Neutrophil (primary cell): ENCODE data around the gene ANKRD65.

ENCODE experiments used
- H3K27ac ChIP-seq: fragments of 200-600 bp; sonication (generic); 2 replicates; pipeline ENCODE4 v1.5.1; 2016; ENCODE audit warnings: mild to moderate bottlenecking, moderate library complexity
- H3K27me3 ChIP-seq: fragments of 200-600 bp; sonication (generic); 2 replicates; pipeline ENCODE4 v1.6.0; 2016; ENCODE audit warnings: mild to moderate bottlenecking
- H3K36me3 ChIP-seq: fragments of 200-600 bp; sonication (generic); 2 replicates; pipeline ENCODE4 v1.5.1; 2017
- H3K4me1 ChIP-seq, 2 experiments: fragments of 200-600 bp in 1 of 2; sonication (generic) in 1 of 2; 1 replicate in 1 of 2; 2 replicates in 1 of 2; pipeline versions ENCODE4 v1.5.1 to v1.6.1; 2013 to 2016; ENCODE audit warnings: low read depth in 1 of 2, low read length in 1 of 2, mild to moderate bottlenecking in 1 of 2, moderate library complexity in 1 of 2; ENCODE audit not compliant: control insufficient read depth in 1 of 2, insufficient read depth in 1 of 2
- H3K4me3 ChIP-seq, 2 experiments: fragments of 200-600 bp in 1 of 2; sonication (generic) in 1 of 2; 1 replicate in 1 of 2; 2 replicates in 1 of 2; pipeline ENCODE4 v1.5.1; 2013 to 2016; ENCODE audit warnings: low read depth in 1 of 2, low read length in 1 of 2, mild to moderate bottlenecking in 1 of 2, moderate library complexity in 1 of 2
- H3K9me3 ChIP-seq: fragments of 200-600 bp; sonication (generic); 2 replicates; pipeline ENCODE4 v1.5.1; 2016
- CTCF ChIP-seq: fragments of 200-600 bp; sonication (generic); IDR thresholded peaks from 2 replicates; pipeline ENCODE4 v1.5.1; 2016; ENCODE audit warnings: antibody characterized with exemption

ANKRD65 gene

DNA sequence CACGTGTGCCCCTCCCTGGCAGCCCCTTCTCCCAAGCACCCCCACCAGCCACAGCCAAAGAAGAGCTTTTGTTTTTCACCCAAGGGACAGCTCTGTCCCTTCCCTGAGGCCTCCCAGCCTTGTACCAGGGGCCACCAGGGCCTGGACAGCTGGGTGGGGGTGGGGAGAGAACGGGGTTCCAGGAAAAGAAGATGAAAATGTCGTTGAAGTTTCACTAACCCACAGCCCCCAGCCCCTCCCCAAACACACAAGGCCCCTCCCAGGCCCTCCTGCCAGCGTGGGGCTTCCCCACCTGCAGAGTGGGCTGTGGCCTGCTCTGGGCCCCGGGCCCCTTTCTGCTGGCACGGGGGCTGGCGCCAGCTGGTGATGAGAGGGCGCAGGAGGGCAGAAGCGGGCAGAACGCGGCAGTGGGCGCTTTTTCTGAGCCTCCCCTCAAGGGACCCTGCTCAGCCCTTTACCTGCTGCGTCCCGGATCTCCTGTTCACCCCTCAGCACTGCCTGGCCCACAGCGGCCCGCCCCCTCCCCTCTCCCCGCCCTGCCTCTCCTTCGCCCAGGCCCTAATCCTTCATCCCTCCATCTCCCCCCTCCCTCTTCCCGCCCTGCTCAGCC is 5.5 kb upstream of the ANKRD65 start:
- peaks cover 96% of the 10 kb centered on the region for H3K27me3 ChIP-seq
- H3K27ac ChIP-seq, result no peak overlapping the region
- H3K36me3 ChIP-seq, result no peaks in the 10 kb centered on the region
- no peak for TF ChIP-seq CTCF
- H3K9me3 ChIP-seq, result no peaks in the 10 kb centered on the region
- H3K4me1 ChIP-seq, result no peaks in the 10 kb centered on the region
- H3K4me3 ChIP-seq, result no peak overlapping the region

- no peak overlapping the region for H3K27ac ChIP-seq
- TF ChIP-seq CTCF, result no peak
- H3K9me3 ChIP-seq, result no peaks in the 10 kb centered on the region
- no peak overlapping the region for H3K4me3 ChIP-seq
- no peaks in the 10 kb centered on the region for H3K36me3 ChIP-seq
- no peaks in the 10 kb centered on the region for H3K4me1 ChIP-seq
- H3K27me3 ChIP-seq, result peaks cover 96% of the 10 kb centered on the region
Measured at GRCh38 chr1:1425753-1426495, 4.8 kb upstream of the ANKRD65 start.

DNA sequence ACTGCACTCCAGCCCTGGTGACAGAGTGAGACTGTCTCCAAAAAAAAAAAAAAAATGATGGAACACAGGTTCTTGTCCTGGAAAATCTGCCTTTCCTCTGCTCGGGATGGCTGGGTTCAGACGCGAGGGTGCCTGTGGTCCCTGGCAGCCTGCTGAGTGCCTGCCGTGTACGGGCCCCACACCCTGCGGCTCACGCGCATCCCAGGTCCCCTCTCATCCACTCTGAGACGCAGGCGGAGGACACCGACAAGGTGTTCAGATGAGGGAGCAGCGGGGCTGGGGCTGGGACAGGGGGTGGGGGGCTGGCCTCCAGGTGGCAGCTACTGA is 4.3 kb upstream of the ANKRD65 start:
- H3K4me1 ChIP-seq, result no peaks in the 10 kb centered on the region
- peaks cover 96% of the 10 kb centered on the region for H3K27me3 ChIP-seq
- no peaks in the 10 kb centered on the region for H3K9me3 ChIP-seq
- H3K4me3 ChIP-seq, result no peak overlapping the region
- no peak overlapping the region for H3K27ac ChIP-seq
- TF ChIP-seq CTCF, result no peak
- no peaks in the 10 kb centered on the region for H3K36me3 ChIP-seq

DNA sequence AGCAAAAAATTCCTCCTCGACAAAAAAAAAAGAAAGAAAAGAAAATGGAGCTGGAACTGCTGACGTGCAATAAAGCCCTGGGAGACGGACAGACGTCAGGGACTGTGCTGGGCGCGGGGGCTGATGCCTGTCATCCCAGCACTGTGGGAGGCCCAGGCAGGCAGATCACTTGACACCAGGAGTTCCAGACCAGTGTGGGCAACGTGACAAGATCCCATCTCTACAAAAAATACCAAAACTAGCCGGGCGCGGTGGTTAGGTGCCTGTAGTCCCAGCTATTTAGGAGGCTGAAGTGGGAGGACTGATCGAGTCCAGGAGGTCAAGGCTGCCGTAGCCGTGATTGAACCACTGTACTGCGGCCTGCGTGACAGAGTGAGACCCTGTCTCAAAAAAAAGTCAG is 3.6 kb upstream of the ANKRD65 start:
- H3K4me1 ChIP-seq, result no peaks in the 10 kb centered on the region
- no peaks in the 10 kb centered on the region for H3K9me3 ChIP-seq
- TF ChIP-seq CTCF, result no peak
- peaks cover 94% of the 10 kb centered on the region for H3K27me3 ChIP-seq
- no peaks in the 10 kb centered on the region for H3K36me3 ChIP-seq
- H3K4me3 ChIP-seq, result no peak overlapping the region
- H3K27ac ChIP-seq, result no peak overlapping the region

- no peak overlapping the region for H3K27ac ChIP-seq
- H3K4me1 ChIP-seq, result no peaks in the 10 kb centered on the region
- no peak for TF ChIP-seq CTCF
Measured at GRCh38 chr1:1423245-1423597, 2.1 kb upstream of the ANKRD65 start.

More at GRCh38 chr1:1423245-1423597, 2.1 kb upstream of the ANKRD65 start:
- H3K27me3 ChIP-seq, result peaks cover 94% of the 10 kb centered on the region
- H3K9me3 ChIP-seq, result no peaks in the 10 kb centered on the region
- H3K36me3 ChIP-seq, result no peaks in the 10 kb centered on the region
- H3K4me3 ChIP-seq, result no peak overlapping the region
